Subcutaneous abdominal adipose tissue (tissue), 5 donors: ENCODE data around the gene CLEC2L.

Source experiments
- H3K27ac ChIP-seq: one replicate; pipeline ENCODE4 v1.7.0; 2013; ENCODE audit warnings: low read depth, mild to moderate bottlenecking, inconsistent platforms, low read length, moderate library complexity
- H3K27me3 ChIP-seq, 5 donors: one replicate each; pipeline ENCODE4 v1.7.0; 2013; ENCODE audit warnings: low read length in 5 of 5, inconsistent platforms in 1 of 5; ENCODE audit not compliant: control insufficient read depth in 5 of 5, insufficient read depth in 4 of 5
- H3K36me3 ChIP-seq, 5 donors: one replicate each; pipeline ENCODE4 v1.7.0; 2013; ENCODE audit warnings: low read length in 5 of 5; ENCODE audit not compliant: control insufficient read depth in 5 of 5, insufficient read depth in 5 of 5
- H3K4me1 ChIP-seq, 5 donors: one replicate each; pipeline ENCODE4 v1.7.0; 2013; ENCODE audit warnings: low read length in 5 of 5, mild to moderate bottlenecking in 3 of 5, moderate library complexity in 1 of 5; ENCODE audit not compliant: control insufficient read depth in 5 of 5, insufficient read depth in 5 of 5
- H3K4me3 ChIP-seq, 5 donors: one replicate each; pipeline ENCODE4 v1.7.0; 2013; ENCODE audit warnings: low read length in 5 of 5, low read depth in 1 of 5
- H3K9ac ChIP-seq, 5 donors: one replicate each; pipeline ENCODE4 v1.7.0; 2013; ENCODE audit warnings: low read length in 5 of 5, mild to moderate bottlenecking in 4 of 5, moderate library complexity in 3 of 5
- H3K9me3 ChIP-seq, 5 donors: one replicate each; pipeline ENCODE4 v1.7.0; 2013; ENCODE audit warnings: low read length in 5 of 5; ENCODE audit not compliant: control insufficient read depth in 5 of 5
- donor health status: healthy.
- donor health status: healthy.
- donor health status: healthy.
- donor health status: healthy.
- donor health status: healthy.

CLEC2L gene

DNA sequence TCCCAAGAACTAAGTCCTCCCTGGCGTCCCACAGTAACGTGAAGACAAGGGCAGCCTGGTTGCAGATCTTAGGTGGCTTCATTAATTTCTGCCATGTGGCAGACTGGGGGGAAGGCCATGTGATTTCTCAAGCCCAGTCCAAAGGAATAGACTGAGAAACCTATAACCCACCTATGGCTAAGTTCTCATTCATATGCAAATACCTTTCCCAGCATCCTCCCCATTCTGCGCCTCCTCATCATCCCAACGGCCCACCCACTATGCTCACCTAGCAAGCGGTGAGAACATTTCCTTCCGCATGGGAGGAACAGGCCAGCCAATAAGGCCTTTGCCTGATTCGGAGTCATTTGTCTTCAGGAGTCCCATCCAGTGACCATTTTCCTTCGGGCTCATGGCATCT, 8.2 kb upstream of the CLEC2L start:
- no peak overlapping the region for H3K4me3 ChIP-seq
- H3K27ac ChIP-seq, result no peak overlapping the region
- no peaks in the 10 kb centered on the region for H3K36me3 ChIP-seq
- no peaks in the 10 kb centered on the region for H3K27me3 ChIP-seq
- H3K9me3 ChIP-seq, result no peaks in the 10 kb centered on the region
- peaks cover 0 to 7% (median 3%) of the 10 kb centered on the region in 5 donors for H3K4me1 ChIP-seq
- H3K9ac ChIP-seq, result no peak overlapping the region

GRCh38 chr7:139521439-139521838, 2.0 kb upstream of the CLEC2L start:
- Histone ChIP-seq H3K36me3 (no peaks in the 10 kb centered on the region), H3K27ac (no peak overlapping the region), H3K27me3 (peaks cover 9 to 36% (median 29%) of the 10 kb centered on the region in 5 donors), H3K9me3 (peaks cover 0 to 3% (median 0%) of the 10 kb centered on the region in 5 donors), H3K4me1 (peaks cover 0 to 11% (median 8%) of the 10 kb centered on the region in 5 donors), H3K9ac (no peak overlapping the region), H3K4me3 (no peak overlapping the region)

DNA sequence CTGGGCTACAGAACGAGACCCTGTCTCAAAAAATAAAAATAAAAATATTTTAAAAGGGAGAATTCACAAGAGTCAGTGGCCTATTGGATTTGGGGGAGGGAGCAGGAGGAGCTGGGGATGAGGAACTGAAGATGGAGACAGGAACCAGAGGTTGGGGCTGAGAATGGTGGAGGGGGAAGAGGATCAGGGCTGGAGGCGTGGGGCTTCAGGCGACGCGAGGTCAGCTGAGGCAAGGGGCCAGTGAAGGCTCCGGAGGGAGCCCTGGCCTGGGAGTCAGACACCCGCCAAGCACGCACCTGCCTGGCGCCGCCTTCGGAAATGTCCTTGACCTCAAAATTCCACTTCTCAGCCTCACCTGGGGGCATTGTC, 671 bp upstream of the CLEC2L start:
- Histone ChIP-seq H3K4me3 (peak overlapping the region in 1 of 5 donors; percentile 42), H3K36me3 (no peaks in the 10 kb centered on the region), H3K9ac (no peak overlapping the region), H3K4me1 (peaks cover 0 to 11% (median 8%) of the 10 kb centered on the region in 5 donors), H3K27me3 (peaks cover 9 to 38% (median 29%) of the 10 kb centered on the region in 5 donors), H3K27ac (no peak overlapping the region), H3K9me3 (peaks cover 0 to 3% (median 0%) of the 10 kb centered on the region in 5 donors)

- H3K27ac ChIP-seq, result no peak overlapping the region
- peaks cover 0 to 11% (median 8%) of the 10 kb centered on the region in 5 donors for H3K4me1 ChIP-seq
- H3K27me3 ChIP-seq, result peaks cover 9 to 38% (median 29%) of the 10 kb centered on the region in 5 donors
Observed at GRCh38 chr7:139523968-139524815, 707 bp downstream of the CLEC2L start.

GRCh38 chr7:139525239-139525638, 1.8 kb downstream of the CLEC2L start:
- Histone ChIP-seq H3K9me3 (peaks cover 0 to 3% (median 0%) of the 10 kb centered on the region in 5 donors), H3K4me3 (no peak overlapping the region), H3K36me3 (no peaks in the 10 kb centered on the region), H3K9ac (no peak overlapping the region), H3K27me3 (peaks cover 9 to 38% (median 29%) of the 10 kb centered on the region in 5 donors), H3K4me1 (peaks cover 0 to 11% (median 8%) of the 10 kb centered on the region in 5 donors), H3K27ac (no peak overlapping the region)

More at GRCh38 chr7:139523968-139524815, 707 bp downstream of the CLEC2L start:
- Histone ChIP-seq H3K9me3 (peaks cover 0 to 3% (median 0%) of the 10 kb centered on the region in 5 donors), H3K36me3 (no peaks in the 10 kb centered on the region), H3K4me3 (peak overlapping the region in 1 of 5 donors; percentile 48), H3K9ac (no peak overlapping the region)

- peaks cover 9 to 38% (median 29%) of the 10 kb centered on the region in 5 donors for H3K27me3 ChIP-seq
Observed at GRCh38 chr7:139525750-139526149, 2.3 kb downstream of the CLEC2L start.

GRCh38 chr7:139526578-139527544, 3.4 kb downstream of the CLEC2L start:
- H3K9me3 ChIP-seq, result peaks cover 0 to 2% (median 0%) of the 10 kb centered on the region in 5 donors
- no peak overlapping the region for H3K27ac ChIP-seq
- no peaks in the 10 kb centered on the region for H3K36me3 ChIP-seq
- no peak overlapping the region for H3K9ac ChIP-seq
- H3K4me1 ChIP-seq, result peaks cover 0 to 11% (median 8%) of the 10 kb centered on the region in 5 donors
- H3K27me3 ChIP-seq, result peaks cover 7 to 29% (median 23%) of the 10 kb centered on the region in 5 donors
- H3K4me3 ChIP-seq, result no peak overlapping the region

More at GRCh38 chr7:139525750-139526149, 2.3 kb downstream of the CLEC2L start:
- Histone ChIP-seq H3K36me3 (no peaks in the 10 kb centered on the region), H3K4me1 (peaks cover 0 to 11% (median 8%) of the 10 kb centered on the region in 5 donors), H3K4me3 (no peak overlapping the region), H3K27ac (no peak overlapping the region), H3K9ac (no peak overlapping the region), H3K9me3 (peaks cover 0 to 3% (median 0%) of the 10 kb centered on the region in 5 donors)

- no peak overlapping the region for H3K4me3 ChIP-seq
- H3K9me3 ChIP-seq, result peaks cover 0 to 2% (median 0%) of the 10 kb centered on the region in 5 donors
- no peaks in the 10 kb centered on the region for H3K36me3 ChIP-seq
- H3K4me1 ChIP-seq, result no peaks in the 10 kb centered on the region
- no peak overlapping the region for H3K27ac ChIP-seq
- no peak overlapping the region for H3K9ac ChIP-seq
- peaks cover 0 to 5% (median 0%) of the 10 kb centered on the region in 5 donors for H3K27me3 ChIP-seq
Observed at GRCh38 chr7:139531094-139531493, 7.6 kb downstream of the CLEC2L start.

DNA sequence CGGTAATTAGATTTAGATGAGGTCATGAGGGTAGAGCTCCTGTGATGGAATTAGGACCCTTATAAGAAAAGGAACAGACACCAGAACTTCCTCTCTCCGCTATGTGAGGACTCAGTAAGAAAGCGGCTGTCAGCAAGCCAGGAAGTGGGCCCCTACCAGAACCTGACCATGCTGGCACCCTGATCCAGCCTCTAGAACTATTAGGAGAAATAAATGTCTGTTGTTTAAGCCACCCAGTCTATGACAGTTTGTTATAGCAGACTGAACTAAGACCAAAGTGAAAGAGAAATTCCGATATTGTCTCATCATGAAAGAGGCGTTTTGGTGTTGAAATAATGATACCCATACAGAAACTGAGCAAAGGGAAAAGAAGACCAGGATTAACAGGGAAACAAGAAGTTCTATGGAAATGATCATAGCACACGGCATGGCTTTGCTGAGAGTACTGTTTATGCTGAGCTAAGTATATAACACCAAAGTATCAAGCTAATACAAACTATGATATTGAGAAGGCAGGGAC, 9.2 kb downstream of the CLEC2L start:
- H3K27me3 ChIP-seq, result no peaks in the 10 kb centered on the region
- H3K4me3 ChIP-seq, result no peak overlapping the region

More for the DNA sequence above, 9.2 kb downstream of the CLEC2L start:
- Histone ChIP-seq H3K9ac (no peak overlapping the region), H3K4me1 (no peaks in the 10 kb centered on the region), H3K36me3 (no peaks in the 10 kb centered on the region), H3K27ac (no peak overlapping the region), H3K9me3 (peaks cover 0 to 2% (median 0%) of the 10 kb centered on the region in 5 donors)
